GM19351 (cell line): ENCODE measurements around the gene SHANK2.

Experiments used
- ATAC-seq: cut with Tn5 transposase; IDR thresholded peaks from one replicate; pipeline ENCODE4 v1.9.1; 2021; ENCODE audit warnings: mild to moderate bottlenecking, moderate library complexity; ENCODE audit not compliant: unreplicated experiment

The SHANK2 gene

DNA sequence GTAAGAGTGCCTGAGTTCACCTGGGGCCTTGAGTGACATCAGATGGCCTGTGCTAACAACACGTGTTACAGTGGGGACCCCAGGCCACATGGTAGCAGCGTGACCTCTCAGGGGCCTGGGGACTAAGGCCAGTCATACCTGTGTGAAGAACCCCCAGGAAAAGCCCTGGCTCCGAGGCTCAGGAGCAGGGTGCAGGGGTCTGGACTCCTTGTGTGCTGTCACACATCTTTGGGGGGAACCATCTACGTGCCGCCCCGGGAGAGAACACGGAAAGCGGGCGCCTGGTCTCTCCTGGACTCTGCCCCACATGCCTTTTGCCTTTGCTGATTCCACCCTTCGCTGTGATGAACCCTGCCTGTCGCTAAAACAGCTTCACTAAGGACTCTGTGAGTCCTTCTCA, 48.7 kb downstream of the SHANK2 start:
- ATAC-seq = no peak

DNA sequence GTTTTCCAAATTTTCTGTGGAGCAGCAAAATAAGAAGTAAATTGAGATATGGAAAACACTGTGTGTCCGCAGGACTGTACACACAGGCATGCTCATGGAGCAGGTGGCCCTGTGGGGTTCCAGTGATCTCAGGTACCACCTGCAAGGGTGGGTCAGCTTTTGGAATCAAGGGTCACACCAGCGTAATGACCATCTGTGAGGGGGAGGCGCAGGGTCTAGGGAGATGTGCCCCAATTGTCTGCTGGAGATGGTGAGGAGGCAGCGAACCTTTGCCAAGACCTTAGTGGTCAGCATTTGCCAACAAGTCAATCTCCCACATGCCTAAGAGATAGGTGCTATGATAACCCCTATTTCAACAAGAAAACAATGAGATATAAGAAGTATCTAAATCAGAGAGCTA, 49.4 kb downstream of the SHANK2 start:
- ATAC-seq = no peak

DNA sequence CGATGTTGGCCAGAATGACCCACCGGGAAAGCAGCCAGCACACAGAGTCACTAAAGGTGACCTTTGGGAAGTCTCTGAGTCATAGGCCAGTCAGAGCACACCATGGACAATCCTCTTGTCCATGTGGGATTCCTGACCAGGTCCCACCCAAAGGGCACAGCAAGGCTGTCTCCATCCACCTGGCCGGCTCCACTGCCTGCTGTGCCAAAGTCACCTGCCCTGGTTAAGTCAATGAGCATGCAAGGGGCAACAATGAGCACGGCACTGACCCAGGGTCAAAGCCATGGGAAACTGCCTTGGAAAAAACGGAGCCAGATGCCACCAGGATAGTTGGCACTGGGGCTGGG, 49.8 kb downstream of the SHANK2 start:
- no peak for ATAC-seq
